ENCODE measurements around the gene FYN.

The FYN gene

GRCh38 chr6:111759836-111760785 is 113.1 kb downstream of the FYN start:
- H3K27ac ChIP-seq (ENCODE audit: low read depth, low read length, severe bottlenecking), result peak overlapping the region; percentile 30
- no peak overlapping the region for H3K4me3 ChIP-seq (ENCODE audit: extremely low read depth, insufficient read depth, low read length, poor library complexity, severe bottlenecking)
- H3K9me3 ChIP-seq (ENCODE audit: control insufficient read depth, low read length), result no peaks in the 10 kb centered on the region
- WGBS, 2 experiments (ENCODE audit: insufficient coverage in 2 of 2), result 84% methylated on average over 12 to 14 of the region's 18 CpGs
- peaks cover 19% of the 10 kb centered on the region for H3K36me3 ChIP-seq (ENCODE audit: control insufficient read depth, insufficient read depth, low read length)
- peaks cover 11% of the 10 kb centered on the region for H3K4me1 ChIP-seq (ENCODE audit: control insufficient read depth, insufficient read depth, low read length, poor library complexity, severe bottlenecking)

GRCh38 chr6:111759331-111759835 is 113.9 kb downstream of the FYN start:
- no peak overlapping the region for H3K27ac ChIP-seq (ENCODE audit: low read depth, low read length, severe bottlenecking)
- H3K4me3 ChIP-seq (ENCODE audit: extremely low read depth, insufficient read depth, low read length, poor library complexity, severe bottlenecking), result no peak overlapping the region
- 86 to 93% methylated on average over 9 of the region's 10 CpGs for WGBS, 2 experiments (ENCODE audit: insufficient coverage in 2 of 2)
- no peaks in the 10 kb centered on the region for H3K9me3 ChIP-seq (ENCODE audit: control insufficient read depth, low read length)
- H3K36me3 ChIP-seq (ENCODE audit: control insufficient read depth, insufficient read depth, low read length), result peaks cover 19% of the 10 kb centered on the region
- H3K4me1 ChIP-seq (ENCODE audit: control insufficient read depth, insufficient read depth, low read length, poor library complexity, severe bottlenecking), result peaks cover 14% of the 10 kb centered on the region

GRCh38 chr6:111758608-111759329 is 114.5 kb downstream of the FYN start:
- Histone ChIP-seq H3K9me3 (ENCODE audit: control insufficient read depth, low read length) (no peaks in the 10 kb centered on the region), H3K4me3 (ENCODE audit: extremely low read depth, insufficient read depth, low read length, poor library complexity, severe bottlenecking) (no peak overlapping the region), H3K4me1 (ENCODE audit: control insufficient read depth, insufficient read depth, low read length, poor library complexity, severe bottlenecking) (peaks cover 14% of the 10 kb centered on the region), H3K36me3 (ENCODE audit: control insufficient read depth, insufficient read depth, low read length) (peaks cover 25% of the 10 kb centered on the region), H3K27ac (ENCODE audit: low read depth, low read length, severe bottlenecking) (no peak overlapping the region)
- 95 to 96% methylated on average over 11 of the region's 11 CpGs for WGBS, 2 experiments (ENCODE audit: insufficient coverage in 2 of 2)

- Histone ChIP-seq H3K4me1 (ENCODE audit: control insufficient read depth, insufficient read depth, low read length, poor library complexity, severe bottlenecking) (peaks cover 12% of the 10 kb centered on the region), H3K4me3 (ENCODE audit: extremely low read depth, insufficient read depth, low read length, poor library complexity, severe bottlenecking) (no peak overlapping the region), H3K9me3 (ENCODE audit: control insufficient read depth, low read length) (no peaks in the 10 kb centered on the region), H3K36me3 (ENCODE audit: control insufficient read depth, insufficient read depth, low read length) (peaks cover 30% of the 10 kb centered on the region), H3K27ac (ENCODE audit: low read depth, low read length, severe bottlenecking) (peak overlapping the region; percentile 29)
- WGBS, 2 experiments (ENCODE audit: insufficient coverage in 2 of 2), result no CpG with 5 or more reads among the region's 1 CpG
These were observed 115.9 kb downstream of the FYN start for GRCh38 chr6:111757342-111757741.

- Histone ChIP-seq H3K4me1 (ENCODE audit: control insufficient read depth, insufficient read depth, low read length, poor library complexity, severe bottlenecking) (peaks cover 15% of the 10 kb centered on the region), H3K9me3 (ENCODE audit: control insufficient read depth, low read length) (no peaks in the 10 kb centered on the region), H3K36me3 (ENCODE audit: control insufficient read depth, insufficient read depth, low read length) (peaks cover 20% of the 10 kb centered on the region), H3K27ac (ENCODE audit: low read depth, low read length, severe bottlenecking) (no peak overlapping the region), H3K4me3 (ENCODE audit: extremely low read depth, insufficient read depth, low read length, poor library complexity, severe bottlenecking) (no peak overlapping the region)
- WGBS, 2 experiments (ENCODE audit: insufficient coverage in 2 of 2), result 87 to 94% methylated on average over 2 of the region's 4 CpGs
These were observed 118.8 kb downstream of the FYN start for GRCh38 chr6:111754423-111754822.

- 92 to 100% methylated on average over 2 of the region's 2 CpGs for WGBS, 2 experiments (ENCODE audit: insufficient coverage in 2 of 2)
- no peak overlapping the region for H3K4me3 ChIP-seq (ENCODE audit: extremely low read depth, insufficient read depth, low read length, poor library complexity, severe bottlenecking)
- H3K4me1 ChIP-seq (ENCODE audit: control insufficient read depth, insufficient read depth, low read length, poor library complexity, severe bottlenecking), result peaks cover 15% of the 10 kb centered on the region
- no peaks in the 10 kb centered on the region for H3K9me3 ChIP-seq (ENCODE audit: control insufficient read depth, low read length)
- no peak overlapping the region for H3K27ac ChIP-seq (ENCODE audit: low read depth, low read length, severe bottlenecking)
- peaks cover 20% of the 10 kb centered on the region for H3K36me3 ChIP-seq (ENCODE audit: control insufficient read depth, insufficient read depth, low read length)
These were observed 119.7 kb downstream of the FYN start for GRCh38 chr6:111753573-111753972.

- H3K27ac ChIP-seq (ENCODE audit: low read depth, low read length, severe bottlenecking), result no peak overlapping the region
- no peaks in the 10 kb centered on the region for H3K9me3 ChIP-seq (ENCODE audit: control insufficient read depth, low read length)
- H3K4me1 ChIP-seq (ENCODE audit: control insufficient read depth, insufficient read depth, low read length, poor library complexity, severe bottlenecking), result peaks cover 17% of the 10 kb centered on the region
- H3K36me3 ChIP-seq (ENCODE audit: control insufficient read depth, insufficient read depth, low read length), result peaks cover 29% of the 10 kb centered on the region
- H3K4me3 ChIP-seq (ENCODE audit: extremely low read depth, insufficient read depth, low read length, poor library complexity, severe bottlenecking), result no peak overlapping the region
These were observed 120.8 kb downstream of the FYN start for GRCh38 chr6:111752476-111752875.

- peaks cover 18% of the 10 kb centered on the region for H3K4me1 ChIP-seq (ENCODE audit: control insufficient read depth, insufficient read depth, low read length, poor library complexity, severe bottlenecking)
- peak overlapping the region; percentile 65 for H3K27ac ChIP-seq (ENCODE audit: low read depth, low read length, severe bottlenecking)
- no peak overlapping the region for H3K4me3 ChIP-seq (ENCODE audit: extremely low read depth, insufficient read depth, low read length, poor library complexity, severe bottlenecking)
- no peaks in the 10 kb centered on the region for H3K9me3 ChIP-seq (ENCODE audit: control insufficient read depth, low read length)
- 50 to 67% methylated on average over 2 to 3 of the region's 6 CpGs for WGBS, 2 experiments (ENCODE audit: insufficient coverage in 2 of 2)
- H3K36me3 ChIP-seq (ENCODE audit: control insufficient read depth, insufficient read depth, low read length), result peaks cover 29% of the 10 kb centered on the region
These were observed 122.2 kb downstream of the FYN start for GRCh38 chr6:111750753-111751673.

GRCh38 chr6:111750153-111750552 is 123.1 kb downstream of the FYN start:
- WGBS, 2 experiments (ENCODE audit: insufficient coverage in 2 of 2), result 100% methylated on average over 1 to 4 of the region's 7 CpGs
- no peak overlapping the region for H3K4me3 ChIP-seq (ENCODE audit: extremely low read depth, insufficient read depth, low read length, poor library complexity, severe bottlenecking)
- peaks cover 22% of the 10 kb centered on the region for H3K4me1 ChIP-seq (ENCODE audit: control insufficient read depth, insufficient read depth, low read length, poor library complexity, severe bottlenecking)
- H3K9me3 ChIP-seq (ENCODE audit: control insufficient read depth, low read length), result no peaks in the 10 kb centered on the region
- peaks cover 29% of the 10 kb centered on the region for H3K36me3 ChIP-seq (ENCODE audit: control insufficient read depth, insufficient read depth, low read length)
- no peak overlapping the region for H3K27ac ChIP-seq (ENCODE audit: low read depth, low read length, severe bottlenecking)

GRCh38 chr6:111748231-111748647 is 125.0 kb downstream of the FYN start:
- Histone ChIP-seq H3K4me3 (ENCODE audit: extremely low read depth, insufficient read depth, low read length, poor library complexity, severe bottlenecking) (no peak overlapping the region), H3K4me1 (ENCODE audit: control insufficient read depth, insufficient read depth, low read length, poor library complexity, severe bottlenecking) (peaks cover 23% of the 10 kb centered on the region), H3K9me3 (ENCODE audit: control insufficient read depth, low read length) (no peaks in the 10 kb centered on the region), H3K36me3 (ENCODE audit: control insufficient read depth, insufficient read depth, low read length) (peaks cover 31% of the 10 kb centered on the region), H3K27ac (ENCODE audit: low read depth, low read length, severe bottlenecking) (no peak overlapping the region)
- 100% methylated on average over 1 to 2 of the region's 3 CpGs for WGBS, 2 experiments (ENCODE audit: insufficient coverage in 2 of 2)
